IMR-90 (cell line): Measurements from ENCODE around the gene SCN8A. TPM values are rescaled to one million over a fixed set of nuclear protein-coding genes. Genes with fewer than 3 reads are reported as not detected.

Experiments
- ATAC-seq: fragments of 200-7000 bp; cut with Tn5 transposase; 2 replicates; pipeline ENCODE4 v1.9.1; 2020; ENCODE audit warnings: low read depth, mild to moderate bottlenecking, moderate library complexity
- BruUV-seq: library from RNA; stranded (reverse); fragments of 400-500 nt; replicated peaks from 2 replicates; lab custom pipeline; 2021; lab: Mats Ljungman, UMichigan
- CTCF ChIA-PET: fragments of 300-600 bp; formaldehyde crosslinking; extraction: SDS; loops from one replicate; lab custom pipeline; 2021; ENCODE audit warnings: antibody characterized with exemption; lab: Yijun Ruan, JAX
- POLR2A ChIA-PET: fragments of 300-600 bp; sonication (Branson Sonifier 250); formaldehyde crosslinking; loops from one replicate; lab custom pipeline; 2022; ENCODE audit warnings: antibody characterized with exemption; ENCODE audit not compliant: unreplicated experiment; lab: Charles Lee
- DNase-seq: peaks from one replicate; pipeline ENCODE4 v3.0.0; 2013
- H2AFZ ChIP-seq: replicated peaks from 2 replicates; pipeline ENCODE3; 2013; ENCODE audit warnings: low read length, mild to moderate bottlenecking; ENCODE audit not compliant: poor library complexity
- H2AK5ac ChIP-seq: 2 replicates; pipeline ENCODE4 v1.6.1; 2013; ENCODE audit warnings: low read depth, low read length, inconsistent platforms
- H2AK9ac ChIP-seq: replicated peaks from 2 replicates; pipeline ENCODE3; 2013; ENCODE audit warnings: mild to moderate bottlenecking, low read depth, low read length, moderate library complexity; ENCODE audit not compliant: poor library complexity
- H2BK120ac ChIP-seq: 2 replicates; pipeline ENCODE4 v1.6.1; 2013; ENCODE audit warnings: low read depth, low read length, inconsistent platforms
- H2BK15ac ChIP-seq: 3 replicates; pipeline ENCODE4 v1.6.1; 2013; ENCODE audit warnings: low read depth, low read length, inconsistent platforms
- H2BK20ac ChIP-seq: 2 replicates; pipeline ENCODE4 v1.6.1; 2013; ENCODE audit warnings: low read depth, mild to moderate bottlenecking, inconsistent platforms, low read length, moderate library complexity
- H2BK5ac ChIP-seq: 2 replicates; pipeline ENCODE4 v1.6.1; 2013; ENCODE audit warnings: mild to moderate bottlenecking, low read depth, low read length, inconsistent platforms; ENCODE audit not compliant: poor library complexity, severe bottlenecking
- H3K14ac ChIP-seq: replicated peaks from 2 replicates; pipeline ENCODE4 v1.6.1; 2013; ENCODE audit warnings: low read depth, low read length, inconsistent platforms
- H3K18ac ChIP-seq: 2 replicates; pipeline ENCODE4 v1.6.1; 2013; ENCODE audit warnings: low read depth, low read length, control low read depth
- H3K23ac ChIP-seq: 2 replicates; pipeline ENCODE4 v1.6.1; 2013; ENCODE audit warnings: low read depth, low read length, inconsistent platforms
- H3K27ac ChIP-seq: 2 replicates; pipeline ENCODE4 v1.5.1; 2013; ENCODE audit warnings: mild to moderate bottlenecking, control low read depth, low read length; ENCODE audit not compliant: insufficient read depth
- H3K27me3 ChIP-seq: 2 replicates; pipeline ENCODE4 v1.6.1; 2013; ENCODE audit warnings: low read length; ENCODE audit not compliant: control insufficient read depth, insufficient read depth
- H3K36me3 ChIP-seq: 2 replicates; pipeline ENCODE4 v1.6.1; 2013; ENCODE audit warnings: low read length, mixed read lengths; ENCODE audit not compliant: control insufficient read depth, insufficient read depth
- H3K4ac ChIP-seq: 2 replicates; pipeline ENCODE4 v1.6.1; 2013; ENCODE audit warnings: low read depth, low read length, inconsistent platforms
- H3K4me1 ChIP-seq: 2 replicates; pipeline ENCODE4 v1.6.1; 2013; ENCODE audit warnings: low read length, mixed read lengths; ENCODE audit not compliant: control insufficient read depth, insufficient read depth
- H3K4me2 ChIP-seq: 2 replicates; pipeline ENCODE4 v1.6.1; 2013; ENCODE audit warnings: low read depth, mild to moderate bottlenecking, control low read depth, low read length, moderate library complexity
- H3K4me3 ChIP-seq: 2 replicates; pipeline ENCODE4 v1.5.1; 2013; ENCODE audit warnings: low read depth, mild to moderate bottlenecking, control low read depth, low read length, moderate library complexity; ENCODE audit not compliant: insufficient read depth
- H3K56ac ChIP-seq: 2 replicates; pipeline ENCODE4 v1.6.1; 2013; ENCODE audit warnings: low read length, inconsistent platforms; ENCODE audit not compliant: insufficient read depth; ENCODE audit errors: extremely low read depth
- H3K79me1 ChIP-seq, 2 experiments: 2 replicates each; pipeline ENCODE4 v1.6.1; 2013; ENCODE audit warnings: low read length in 2 of 2, inconsistent platforms in 1 of 2, low read depth in 1 of 2
- H3K9ac ChIP-seq: 2 replicates; pipeline ENCODE4 v1.6.1; 2013; ENCODE audit warnings: low read depth, low read length, control low read depth
- H3K9me1 ChIP-seq: 2 replicates; pipeline ENCODE4 v1.6.1; 2013; ENCODE audit warnings: low read length, inconsistent platforms; ENCODE audit not compliant: insufficient read depth
- H3K9me3 ChIP-seq: 2 replicates; pipeline ENCODE4 v1.6.1; 2013; ENCODE audit warnings: low read length; ENCODE audit not compliant: control insufficient read depth, insufficient read depth
- H4K20me1 ChIP-seq: 2 replicates; pipeline ENCODE4 v1.6.1; 2013; ENCODE audit warnings: low read length, inconsistent platforms; ENCODE audit not compliant: insufficient read depth
- H4K5ac ChIP-seq: 2 replicates; pipeline ENCODE4 v1.6.1; 2013; ENCODE audit warnings: mild to moderate bottlenecking, low read depth, low read length, control low read depth
- H4K8ac ChIP-seq, 2 experiments: 2 replicates each; pipeline ENCODE4 v1.6.1; 2013; ENCODE audit warnings: low read depth in 2 of 2, low read length in 2 of 2, control low read depth in 1 of 2, inconsistent platforms in 1 of 2
- H4K91ac ChIP-seq: 2 replicates; pipeline ENCODE4 v1.6.1; 2013; ENCODE audit warnings: low read depth, low read length, inconsistent platforms; ENCODE audit not compliant: insufficient read depth
- BHLHE40 ChIP-seq: fragments of 150-350 bp; IDR thresholded peaks from 2 replicates; pipeline ENCODE4 v1.6.1; 2016; ENCODE audit warnings: mild to moderate bottlenecking, low read depth, low read length
- CEBPB ChIP-seq: IDR thresholded peaks from 2 replicates; pipeline ENCODE4 v1.6.1; 2012; ENCODE audit warnings: low read depth, low read length, improper control_type of control experiment
- CHD1 ChIP-seq: IDR thresholded peaks from 2 replicates; pipeline ENCODE4 v1.6.1; 2012; ENCODE audit warnings: low read depth, low read length, improper control_type of control experiment
- ELK1 ChIP-seq: fragments of 150-350 bp; IDR thresholded peaks from 2 replicates; pipeline ENCODE4 v1.6.1; 2016; ENCODE audit warnings: low read depth, mild to moderate bottlenecking, low read length, moderate library complexity, borderline replicate concordance
- FOS ChIP-seq: fragments of 150-350 bp; IDR thresholded peaks from 2 replicates; pipeline ENCODE4 v1.6.1; 2016; ENCODE audit warnings: low read depth, low read length
- MAFK ChIP-seq: IDR thresholded peaks from 2 replicates; pipeline ENCODE4 v1.6.1; 2012; ENCODE audit warnings: low read depth, low read length, improper control_type of control experiment
- MAZ ChIP-seq: IDR thresholded peaks from 2 replicates; pipeline ENCODE4 v1.6.1; 2012; ENCODE audit warnings: low read depth, mild to moderate bottlenecking, low read length, improper control_type of control experiment, moderate library complexity, borderline replicate concordance
- MXI1 ChIP-seq: IDR thresholded peaks from 2 replicates; pipeline ENCODE4 v1.6.1; 2012; ENCODE audit warnings: low read depth, mild to moderate bottlenecking, low read length, moderate library complexity, borderline replicate concordance
- NFE2L2 ChIP-seq: fragments of 150-350 bp; IDR thresholded peaks from 2 replicates; pipeline ENCODE4 v1.6.1; 2016; ENCODE audit warnings: low read depth, mild to moderate bottlenecking, low read length
- POLR2A ChIP-seq: IDR thresholded peaks from 2 replicates; pipeline ENCODE4 v1.6.1; 2012; ENCODE audit warnings: mild to moderate bottlenecking, low read depth, low read length
- RAD21 ChIP-seq: IDR thresholded peaks from 2 replicates; pipeline ENCODE4 v1.6.1; 2012; ENCODE audit warnings: low read length, improper control_type of control experiment
- RCOR1 ChIP-seq: IDR thresholded peaks from 2 replicates; pipeline ENCODE4 v1.6.1; 2012; ENCODE audit warnings: mild to moderate bottlenecking, low read length, improper control_type of control experiment; ENCODE audit not compliant: insufficient replicate concordance
- RFX5 ChIP-seq: IDR thresholded peaks from 2 replicates; pipeline ENCODE4 v1.8.0; 2012; ENCODE audit warnings: low read depth, mild to moderate bottlenecking, low read length, moderate library complexity
- SMC3 ChIP-seq: fragments of 150-350 bp; IDR thresholded peaks from 2 replicates; pipeline ENCODE4 v1.6.1; 2016; ENCODE audit warnings: low read depth, mild to moderate bottlenecking, antibody characterized with exemption, low read length, moderate library complexity
- WGBS, 2 experiments: methylation state at CpG; one replicate each; pipeline versions ENCODE4 v1.1.5 to v1.1.7; 2013; ENCODE audit warnings: missing lambda C conversion rate in 2 of 2; ENCODE audit not compliant: insufficient read length in 1 of 2; ENCODE audit errors: extremely low coverage in 2 of 2; 5-methylcytosine and 5-hydroxymethylcytosine counted together
- dilution Hi-C: fragments of 300-500 bp; cut with HindIII; formaldehyde crosslinking; loops from one replicate; pipeline ENCODE4 v1.14.3; 2018; ENCODE audit warnings: low sequenced_read_pairs; ENCODE audit not compliant: unreplicated experiment
- in situ Hi-C: fragments of 300-500 bp; cut with MboI; formaldehyde crosslinking; loops from 3 replicates; pipeline ENCODE4 v1.14.3; 2019; ENCODE audit warnings: low sequenced_read_pairs, inconsistent platforms, mixed read lengths
- intact Hi-C: fragments of 100-400 bp; cut with micrococcal nuclease; formaldehyde crosslinking; loops from 2 replicates; pipeline ENCODE4 v1.10.0; 2022
- polyA plus RNA-seq, 3 experiments: library from polyadenylated mRNA; depleted of rRNA; stranded (reverse); fragments of >200 nt; gene quantifications; 2 replicates each; pipeline ENCODE4 v1.2.3, GENCODE V29; 2012; ENCODE audit warnings: low replicate concordance in 1 of 3
- total RNA-seq: library from RNA; depleted of rRNA; stranded (reverse); fragments of >200 nt; gene quantifications from 2 replicates; pipeline ENCODE4 v1.2.3, GENCODE V29; 2012
- TF ChIP-seq, protein P1 (sequence below): fragments of 150-350 bp; IDR thresholded peaks from 2 replicates; pipeline ENCODE4 v1.6.1; 2017; ENCODE audit warnings: mild to moderate bottlenecking, antibody characterized with exemption, low read length, low read depth
- TF ChIP-seq, protein P2 (sequence below): conservative IDR thresholded peaks from 2 replicates; pipeline ENCODE4 v1.5.1; 2012; ENCODE audit warnings: mild to moderate bottlenecking, low read depth, low read length, improper control_type of control experiment

SCN8A gene
- total and polyA plus RNA-seq, 2 of the 4 experiments (the other 2 are of a cell fraction): 6.9 to 19.7 TPM

- dilution Hi-C loops: no loop called here
- Histone ChIP-seq H3K27ac (no peak overlapping the region), H3K9me1 (peaks cover 5% of the 10 kb centered on the region; the same call in 1 of the 2 replicates), H3K18ac (no peak overlapping the region), H3K36me3 (no peaks in the 10 kb centered on the region), H3K23ac (no peak overlapping the region), H3K4me3 (no peak overlapping the region), H3K14ac (no peak overlapping the region), H2AK9ac (no peak overlapping the region), H2AFZ (no peak overlapping the region), H4K91ac (no peak overlapping the region), H4K20me1 (no peaks in the 10 kb centered on the region; the same call in 1 of the 2 replicates), H3K27me3 (no peaks in the 10 kb centered on the region), H3K4ac (no peak overlapping the region), H2BK120ac (no peak overlapping the region), H3K4me2 (no peak overlapping the region), H4K8ac (no peak overlapping the region), H3K4me1 (peaks cover 2% of the 10 kb centered on the region; the same call in 1 of the 2 replicates), H3K56ac (no peak overlapping the region), H2BK15ac (no peak overlapping the region), H3K9ac (no peak overlapping the region), H2BK5ac (no peak overlapping the region), H3K79me1 (no peaks in the 10 kb centered on the region), H2AK5ac (no peak overlapping the region), H2BK20ac (no peak overlapping the region), H3K9me3 (no peaks in the 10 kb centered on the region), H4K5ac (no peak overlapping the region)
- ATAC-seq (no peak), DNase-seq (no peak)
- POLR2A ChIA-PET: no interaction called here
- intact Hi-C loops: loop anchor here (5.0 kb wide), 1 partner anchor 397 kb away; no protein-coding TSS in a partner anchor
- in situ Hi-C loops: no loop called here
- TF ChIP-seq SMC3: no peak
- no peak for TF ChIP-seq POLR2A
- no peak for TF ChIP-seq CHD1
- no peak for TF ChIP-seq FOS
- TF ChIP-seq MAFK: no peak
- no peak for TF ChIP-seq CEBPB
- TF ChIP-seq, protein P1, sequence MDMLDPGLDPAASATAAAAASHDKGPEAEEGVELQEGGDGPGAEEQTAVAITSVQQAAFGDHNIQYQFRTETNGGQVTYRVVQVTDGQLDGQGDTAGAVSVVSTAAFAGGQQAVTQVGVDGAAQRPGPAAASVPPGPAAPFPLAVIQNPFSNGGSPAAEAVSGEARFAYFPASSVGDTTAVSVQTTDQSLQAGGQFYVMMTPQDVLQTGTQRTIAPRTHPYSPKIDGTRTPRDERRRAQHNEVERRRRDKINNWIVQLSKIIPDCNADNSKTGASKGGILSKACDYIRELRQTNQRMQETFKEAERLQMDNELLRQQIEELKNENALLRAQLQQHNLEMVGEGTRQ: no peak
- TF ChIP-seq, protein P2, sequence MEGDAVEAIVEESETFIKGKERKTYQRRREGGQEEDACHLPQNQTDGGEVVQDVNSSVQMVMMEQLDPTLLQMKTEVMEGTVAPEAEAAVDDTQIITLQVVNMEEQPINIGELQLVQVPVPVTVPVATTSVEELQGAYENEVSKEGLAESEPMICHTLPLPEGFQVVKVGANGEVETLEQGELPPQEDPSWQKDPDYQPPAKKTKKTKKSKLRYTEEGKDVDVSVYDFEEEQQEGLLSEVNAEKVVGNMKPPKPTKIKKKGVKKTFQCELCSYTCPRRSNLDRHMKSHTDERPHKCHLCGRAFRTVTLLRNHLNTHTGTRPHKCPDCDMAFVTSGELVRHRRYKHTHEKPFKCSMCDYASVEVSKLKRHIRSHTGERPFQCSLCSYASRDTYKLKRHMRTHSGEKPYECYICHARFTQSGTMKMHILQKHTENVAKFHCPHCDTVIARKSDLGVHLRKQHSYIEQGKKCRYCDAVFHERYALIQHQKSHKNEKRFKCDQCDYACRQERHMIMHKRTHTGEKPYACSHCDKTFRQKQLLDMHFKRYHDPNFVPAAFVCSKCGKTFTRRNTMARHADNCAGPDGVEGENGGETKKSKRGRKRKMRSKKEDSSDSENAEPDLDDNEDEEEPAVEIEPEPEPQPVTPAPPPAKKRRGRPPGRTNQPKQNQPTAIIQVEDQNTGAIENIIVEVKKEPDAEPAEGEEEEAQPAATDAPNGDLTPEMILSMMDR: no peak
- TF ChIP-seq ELK1: no peak
- no peak for TF ChIP-seq RFX5
- no peak for TF ChIP-seq MXI1
- TF ChIP-seq MAZ: no peak
- TF ChIP-seq NFE2L2: no peak
- TF ChIP-seq RCOR1: no peak
- TF ChIP-seq RAD21: no peak
- no peak for TF ChIP-seq BHLHE40
- CTCF ChIA-PET: no interaction called here
- 80% methylated on average over 1 of the region's 1 CpG; no CpG with 5 or more reads in 1 of the 2 experiments for whole genome bisulfite sequencing, 2 experiments
- BruUV-seq: no TSS peak
These were observed 108.2 kb downstream of the SCN8A start for GRCh38 chr12:51699219-51699618.
